A673 (cell line): ENCODE measurements around the gene FMNL3. TPM values are rescaled to one million over a fixed set of nuclear protein-coding genes. Genes with fewer than 3 reads are reported as not detected.
A peak's percentile ranks its signal among the peaks of the same experiment; 100 is the strongest.

ENCODE experiments used
- Bru-seq: library from RNA; stranded (reverse); fragments of 400-500 nt; gene quantifications from one replicate; lab custom pipeline; 2021; lab: Mats Ljungman, UMichigan
- BruChase-seq, 2 experiments: library from RNA; stranded (reverse); fragments of 400-500 nt; gene quantifications; one replicate each; lab custom pipeline; 2021; lab: Mats Ljungman, UMichigan
- BruUV-seq: library from RNA; stranded (reverse); fragments of 400-500 nt; replicated peaks from 2 replicates; lab custom pipeline; 2021; lab: Mats Ljungman, UMichigan
- CTCF ChIA-PET: fragments of 300-600 bp; sonication (Branson Sonifier 250); formaldehyde crosslinking; loops from one replicate; lab custom pipeline; 2022; ENCODE audit warnings: antibody characterized with exemption; lab: Charles Lee
- POLR2A ChIA-PET: fragments of 300-600 bp; sonication (Branson Sonifier 250); formaldehyde crosslinking; loops from one replicate; lab custom pipeline; 2022; ENCODE audit warnings: antibody characterized with exemption; ENCODE audit not compliant: low non-redundant PET; lab: Charles Lee
- DNase-seq: peaks from one replicate; pipeline ENCODE4 v3.0.0-alpha.2; 2015; ENCODE audit warnings: low spot score
- H3K27ac ChIP-seq: fragments of 200-600 bp; sonication (generic); 2 replicates; pipeline ENCODE4 v1.5.1; 2016; ENCODE audit warnings: mixed run types, low read depth, mild to moderate bottlenecking, mixed read lengths, antibody characterized with exemption, low read length; ENCODE audit not compliant: poor library complexity, severe bottlenecking
- H3K27me3 ChIP-seq: fragments of 200-600 bp; sonication (generic); replicated peaks from 2 replicates; pipeline ENCODE4 v1.6.1; 2017; ENCODE audit warnings: mixed run types, low read depth, mild to moderate bottlenecking, mixed read lengths, antibody characterized with exemption, low read length; ENCODE audit not compliant: insufficient read depth, poor library complexity
- H3K36me3 ChIP-seq: fragments of 200-600 bp; sonication (generic); 2 replicates; pipeline ENCODE4 v1.6.1; 2016; ENCODE audit warnings: mixed run types, mild to moderate bottlenecking, mixed read lengths, antibody characterized with exemption, low read length; ENCODE audit not compliant: insufficient read depth, poor library complexity, severe bottlenecking
- H3K4me1 ChIP-seq: fragments of 200-600 bp; sonication (generic); 2 replicates; pipeline ENCODE4 v1.6.1; 2017; ENCODE audit warnings: mixed run types, mild to moderate bottlenecking, mixed read lengths, antibody characterized with exemption, low read length; ENCODE audit not compliant: insufficient read depth, poor library complexity, severe bottlenecking
- H3K4me3 ChIP-seq: fragments of 200-600 bp; sonication (generic); 2 replicates; pipeline ENCODE4 v1.5.1; 2016; ENCODE audit warnings: low read depth, mixed run types, mild to moderate bottlenecking, mixed read lengths, low read length; ENCODE audit not compliant: poor library complexity, severe bottlenecking
- H3K9me3 ChIP-seq: fragments of 200-600 bp; sonication (generic); 2 replicates; pipeline ENCODE4 v1.6.1; 2016; ENCODE audit warnings: mixed run types, low read depth, mild to moderate bottlenecking, mixed read lengths, antibody characterized with exemption, low read length; ENCODE audit not compliant: poor library complexity, severe bottlenecking
- EZH2 ChIP-seq: fragments of 200-600 bp; sonication (generic); IDR thresholded peaks from 2 replicates; pipeline ENCODE4 v1.6.1; 2017; ENCODE audit warnings: borderline replicate concordance, low read depth, mild to moderate bottlenecking, mixed read lengths, antibody characterized with exemption, low read length; ENCODE audit not compliant: poor library complexity, severe bottlenecking
- intact Hi-C: fragments of 100-400 bp; cut with micrococcal nuclease; formaldehyde crosslinking; loops from one replicate; pipeline ENCODE4 v1.10.0; 2022; ENCODE audit not compliant: unreplicated experiment
- long read RNA-seq: library from polyadenylated mRNA; stranded (forward); transcript quantifications from one replicate; pipeline ENCODE4 v2.0.0, GENCODE V29; 2022
- total RNA-seq: library from RNA; stranded (reverse); gene quantifications from 2 replicates; pipeline ENCODE4 v1.2.3, GENCODE V29; 2021
- TF ChIP-seq, protein P1 (sequence below): fragments of 300-800, 200-600 bp; sonication (generic); conservative IDR thresholded peaks from 2 replicates; pipeline ENCODE4 v1.5.1; 2017; ENCODE audit warnings: low read depth, mild to moderate bottlenecking, antibody characterized with exemption, low read length, moderate library complexity, mixed read lengths

Gene FMNL3, protein sequence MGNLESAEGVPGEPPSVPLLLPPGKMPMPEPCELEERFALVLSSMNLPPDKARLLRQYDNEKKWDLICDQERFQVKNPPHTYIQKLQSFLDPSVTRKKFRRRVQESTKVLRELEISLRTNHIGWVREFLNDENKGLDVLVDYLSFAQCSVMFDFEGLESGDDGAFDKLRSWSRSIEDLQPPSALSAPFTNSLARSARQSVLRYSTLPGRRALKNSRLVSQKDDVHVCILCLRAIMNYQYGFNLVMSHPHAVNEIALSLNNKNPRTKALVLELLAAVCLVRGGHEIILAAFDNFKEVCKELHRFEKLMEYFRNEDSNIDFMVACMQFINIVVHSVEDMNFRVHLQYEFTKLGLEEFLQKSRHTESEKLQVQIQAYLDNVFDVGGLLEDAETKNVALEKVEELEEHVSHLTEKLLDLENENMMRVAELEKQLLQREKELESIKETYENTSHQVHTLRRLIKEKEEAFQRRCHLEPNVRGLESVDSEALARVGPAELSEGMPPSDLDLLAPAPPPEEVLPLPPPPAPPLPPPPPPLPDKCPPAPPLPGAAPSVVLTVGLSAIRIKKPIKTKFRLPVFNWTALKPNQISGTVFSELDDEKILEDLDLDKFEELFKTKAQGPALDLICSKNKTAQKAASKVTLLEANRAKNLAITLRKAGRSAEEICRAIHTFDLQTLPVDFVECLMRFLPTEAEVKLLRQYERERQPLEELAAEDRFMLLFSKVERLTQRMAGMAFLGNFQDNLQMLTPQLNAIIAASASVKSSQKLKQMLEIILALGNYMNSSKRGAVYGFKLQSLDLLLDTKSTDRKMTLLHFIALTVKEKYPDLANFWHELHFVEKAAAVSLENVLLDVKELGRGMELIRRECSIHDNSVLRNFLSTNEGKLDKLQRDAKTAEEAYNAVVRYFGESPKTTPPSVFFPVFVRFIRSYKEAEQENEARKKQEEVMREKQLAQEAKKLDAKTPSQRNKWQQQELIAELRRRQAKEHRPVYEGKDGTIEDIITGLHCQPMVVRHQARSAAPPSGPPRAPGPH
- total RNA-seq (22.0 and 27.7 TPM in 2 replicates), Bru-seq, nascent RNA (percentile 62 among the genes with signal in this experiment), BruChase-seq, experiment 1, labeled RNA remaining after a 2-hour chase (percentile 74 among the genes with signal in this experiment), BruChase-seq, experiment 2, labeled RNA remaining after a 6-hour chase (percentile 80 among the genes with signal in this experiment)
- long read RNA-seq, partial matches to known transcripts: 2 of 23 reads
- long read RNA-seq, other reads (novel, unspliced or antisense): 21 of 23 reads

DNA sequence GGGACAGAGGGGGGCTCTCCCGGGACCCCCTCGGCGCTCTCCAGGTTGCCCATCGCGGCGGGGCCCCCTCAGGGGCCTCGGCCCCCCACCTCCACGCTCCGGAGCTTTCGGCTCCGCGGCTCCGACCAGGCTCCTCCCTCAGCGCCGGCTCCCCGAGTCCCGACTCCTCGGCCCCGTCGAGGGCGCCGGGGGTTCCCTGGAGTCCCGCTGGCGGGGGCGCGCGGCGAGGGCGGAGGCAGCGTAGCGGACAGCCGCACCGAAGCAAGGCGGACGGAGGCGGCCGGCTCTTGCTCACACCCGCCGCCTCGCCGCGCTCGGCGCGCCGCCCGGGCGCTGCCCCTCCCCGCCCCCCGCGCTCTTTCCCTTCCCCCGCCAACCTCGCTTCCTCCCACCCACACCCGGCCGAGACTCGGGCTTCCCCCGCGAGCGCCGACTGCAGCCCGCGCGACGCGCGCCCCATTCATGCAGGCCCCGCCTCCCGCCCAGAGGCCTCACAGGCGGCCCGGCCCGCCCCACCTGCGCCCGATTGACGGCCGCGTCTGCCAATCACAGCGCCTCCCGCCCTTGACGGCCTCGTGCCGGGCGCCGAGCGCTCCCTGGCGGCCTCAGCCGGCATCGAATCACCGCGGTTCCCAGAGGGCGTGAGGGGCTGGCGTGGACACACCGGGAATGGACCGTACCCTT lies at the start of gene FMNL3:
Gene FMNL3, minus strand, starts transcription at position 278 of the 684 bp plus-strand sequence. Its CDS starts 225 bp downstream, at position 53.
- peaks cover 10% of the 10 kb centered on the region for H3K27me3 ChIP-seq
- intact Hi-C loops: loop anchor here (1.0 kb wide), 1 partner anchor 63 kb away; no protein-coding TSS in a partner anchor
- peaks cover 9% of the 10 kb centered on the region for H3K4me1 ChIP-seq
- peak; percentile 98 for DNase-seq
- H3K9me3 ChIP-seq: peaks cover 6% of the 10 kb centered on the region
- peak within 1 kb of the TSS; percentile 88 for H3K27ac ChIP-seq
- H3K4me3 ChIP-seq: peak within 1 kb of the TSS; percentile 73
- no peaks in the 10 kb centered on the region for H3K36me3 ChIP-seq
- BruUV-seq: no TSS peak
- TF ChIP-seq, protein P1, sequence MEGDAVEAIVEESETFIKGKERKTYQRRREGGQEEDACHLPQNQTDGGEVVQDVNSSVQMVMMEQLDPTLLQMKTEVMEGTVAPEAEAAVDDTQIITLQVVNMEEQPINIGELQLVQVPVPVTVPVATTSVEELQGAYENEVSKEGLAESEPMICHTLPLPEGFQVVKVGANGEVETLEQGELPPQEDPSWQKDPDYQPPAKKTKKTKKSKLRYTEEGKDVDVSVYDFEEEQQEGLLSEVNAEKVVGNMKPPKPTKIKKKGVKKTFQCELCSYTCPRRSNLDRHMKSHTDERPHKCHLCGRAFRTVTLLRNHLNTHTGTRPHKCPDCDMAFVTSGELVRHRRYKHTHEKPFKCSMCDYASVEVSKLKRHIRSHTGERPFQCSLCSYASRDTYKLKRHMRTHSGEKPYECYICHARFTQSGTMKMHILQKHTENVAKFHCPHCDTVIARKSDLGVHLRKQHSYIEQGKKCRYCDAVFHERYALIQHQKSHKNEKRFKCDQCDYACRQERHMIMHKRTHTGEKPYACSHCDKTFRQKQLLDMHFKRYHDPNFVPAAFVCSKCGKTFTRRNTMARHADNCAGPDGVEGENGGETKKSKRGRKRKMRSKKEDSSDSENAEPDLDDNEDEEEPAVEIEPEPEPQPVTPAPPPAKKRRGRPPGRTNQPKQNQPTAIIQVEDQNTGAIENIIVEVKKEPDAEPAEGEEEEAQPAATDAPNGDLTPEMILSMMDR: peak; percentile 85
- no peak for TF ChIP-seq EZH2
- CTCF ChIA-PET: interaction anchor here (0.6 kb wide), 1 partner anchor 369 kb away, joined by 3 read pairs; no protein-coding TSS in a partner anchor
- POLR2A ChIA-PET: interaction anchor here (0.5 kb wide), 1 partner anchor 152 kb away, joined by 5 read pairs; no protein-coding TSS in a partner anchor

DNA sequence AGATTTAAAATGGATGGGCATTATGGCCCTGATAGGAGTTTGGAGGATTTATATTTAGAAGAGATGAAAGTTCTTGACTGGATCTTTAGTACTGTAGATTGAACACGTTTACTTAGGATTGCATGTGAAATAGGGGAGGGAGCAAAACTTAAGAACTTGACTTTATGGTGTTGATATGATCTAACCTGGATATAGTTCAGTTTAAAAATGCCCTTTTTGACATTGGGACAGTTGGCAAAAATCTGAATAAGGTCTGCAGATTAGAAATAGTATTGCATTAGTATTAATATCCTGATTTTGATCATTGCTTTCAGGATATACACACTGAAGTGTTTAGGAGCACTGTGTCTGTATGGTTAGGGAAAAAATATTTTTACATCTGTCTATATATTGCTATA lies 43.8 kb upstream of the FMNL3 start:
- BruUV-seq: no TSS peak
- CTCF ChIA-PET: no interaction called here
- intact Hi-C loops: no loop called here
- POLR2A ChIA-PET: no interaction called here
- Histone ChIP-seq H3K27ac (peak overlapping the region; percentile 46), H3K4me3 (no peak overlapping the region), H3K27me3 (no peaks in the 10 kb centered on the region), H3K36me3 (peaks cover 39% of the 10 kb centered on the region), H3K4me1 (peaks cover 16% of the 10 kb centered on the region), H3K9me3 (no peaks in the 10 kb centered on the region)
- TF ChIP-seq, protein P1: no peak
- no peak for TF ChIP-seq EZH2
- DNase-seq: no peak
